ENCODE results near the gene RNF151.

DNA sequence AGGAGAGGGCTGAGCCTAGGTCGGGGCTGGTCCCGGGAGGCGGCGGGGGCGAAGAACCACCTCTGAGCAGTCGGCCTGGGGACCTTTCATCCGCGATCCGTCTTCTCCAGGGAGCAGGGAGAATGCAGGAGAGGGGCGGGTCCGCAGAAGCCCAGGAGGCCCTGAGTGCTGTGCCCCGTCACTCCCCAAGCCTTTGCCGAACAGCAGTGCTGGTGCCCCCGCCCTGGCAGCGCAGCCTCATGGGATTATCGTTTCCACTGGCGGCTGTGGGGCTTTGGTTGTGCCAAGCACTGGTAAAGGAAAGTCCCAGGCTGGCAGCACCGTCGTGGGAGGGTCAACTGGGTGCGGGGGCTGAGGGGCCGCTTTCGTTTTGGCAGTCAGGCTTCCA, 5.8 kb downstream of the RNF151 start:
- TF ChIP-seq, protein P1, sequence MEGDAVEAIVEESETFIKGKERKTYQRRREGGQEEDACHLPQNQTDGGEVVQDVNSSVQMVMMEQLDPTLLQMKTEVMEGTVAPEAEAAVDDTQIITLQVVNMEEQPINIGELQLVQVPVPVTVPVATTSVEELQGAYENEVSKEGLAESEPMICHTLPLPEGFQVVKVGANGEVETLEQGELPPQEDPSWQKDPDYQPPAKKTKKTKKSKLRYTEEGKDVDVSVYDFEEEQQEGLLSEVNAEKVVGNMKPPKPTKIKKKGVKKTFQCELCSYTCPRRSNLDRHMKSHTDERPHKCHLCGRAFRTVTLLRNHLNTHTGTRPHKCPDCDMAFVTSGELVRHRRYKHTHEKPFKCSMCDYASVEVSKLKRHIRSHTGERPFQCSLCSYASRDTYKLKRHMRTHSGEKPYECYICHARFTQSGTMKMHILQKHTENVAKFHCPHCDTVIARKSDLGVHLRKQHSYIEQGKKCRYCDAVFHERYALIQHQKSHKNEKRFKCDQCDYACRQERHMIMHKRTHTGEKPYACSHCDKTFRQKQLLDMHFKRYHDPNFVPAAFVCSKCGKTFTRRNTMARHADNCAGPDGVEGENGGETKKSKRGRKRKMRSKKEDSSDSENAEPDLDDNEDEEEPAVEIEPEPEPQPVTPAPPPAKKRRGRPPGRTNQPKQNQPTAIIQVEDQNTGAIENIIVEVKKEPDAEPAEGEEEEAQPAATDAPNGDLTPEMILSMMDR (IDR thresholded peaks at IDR 0.05; ENCODE audit: poor library complexity, severe bottlenecking) = no peak
- no peak for TF ChIP-seq EP300 (conservative IDR thresholded peaks at IDR 0.05; ENCODE audit: poor library complexity, severe bottlenecking)
- TF ChIP-seq EZH2 (IDR thresholded peaks at IDR 0.05; ENCODE audit: borderline replicate concordance, insufficient read depth, low read length, poor library complexity, severe bottlenecking) = no peak

Data from neural cell (in vitro differentiated cells).